HG03064 (cell line): ENCODE measurements around the gene CBFA2T2.
"Not testable (repeated sequence)": the region's sequence is repeated elsewhere in the genome, so short reads cannot be mapped to it uniquely, and the experiment has no call there.

Source experiments
- ATAC-seq: cut with Tn5 transposase; IDR thresholded peaks from one replicate; pipeline ENCODE4 v1.9.1; 2021; ENCODE audit warnings: low read depth; ENCODE audit not compliant: unreplicated experiment

The CBFA2T2 gene

DNA sequence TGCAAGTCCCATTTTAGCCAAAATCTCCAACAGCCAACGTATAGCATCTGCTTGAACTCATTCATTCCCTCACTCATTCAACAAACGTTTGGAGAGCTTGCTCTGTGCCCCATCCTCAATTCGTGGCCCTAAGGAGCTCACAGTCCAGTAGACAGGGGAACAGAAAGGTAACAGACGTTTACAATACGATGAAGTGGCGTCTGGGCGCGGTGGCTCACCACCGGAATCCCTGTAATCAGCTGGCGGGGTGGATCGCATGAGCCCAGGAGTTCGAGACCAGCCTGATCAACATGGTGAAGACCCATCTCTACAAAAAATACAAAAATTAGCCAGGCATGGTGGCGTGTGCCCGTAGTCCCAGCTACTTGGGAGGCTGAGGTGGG lies 197.1 kb downstream of the CBFA2T2 start:
- no peak for ATAC-seq

DNA sequence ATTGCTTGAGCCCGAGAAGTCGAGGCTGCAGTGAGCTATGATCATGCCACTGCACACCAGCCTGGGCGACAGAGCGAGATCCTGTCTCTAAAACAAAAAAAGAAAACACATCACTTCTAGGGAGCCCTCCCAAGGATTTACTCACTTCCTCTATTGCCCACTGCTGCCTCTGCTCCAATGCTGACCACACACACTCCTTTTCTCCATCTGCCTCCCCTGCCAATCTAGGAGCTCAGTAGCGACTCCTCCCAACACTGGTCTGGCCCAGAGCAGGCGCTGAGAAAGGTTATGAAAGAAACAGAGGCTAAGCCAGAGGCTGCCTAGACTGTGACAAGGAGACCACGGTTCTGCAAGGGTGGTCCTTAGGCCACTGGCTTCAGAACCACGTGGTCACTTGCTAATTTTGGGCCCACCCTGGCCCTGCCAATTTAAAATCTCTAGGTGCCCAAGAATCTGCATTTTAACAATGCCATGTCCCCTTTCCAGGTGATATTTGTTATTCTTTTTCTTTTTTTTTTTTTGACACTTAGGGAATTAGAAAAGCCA lies 197.5 kb downstream of the CBFA2T2 start:
- ATAC-seq, result no peak

DNA sequence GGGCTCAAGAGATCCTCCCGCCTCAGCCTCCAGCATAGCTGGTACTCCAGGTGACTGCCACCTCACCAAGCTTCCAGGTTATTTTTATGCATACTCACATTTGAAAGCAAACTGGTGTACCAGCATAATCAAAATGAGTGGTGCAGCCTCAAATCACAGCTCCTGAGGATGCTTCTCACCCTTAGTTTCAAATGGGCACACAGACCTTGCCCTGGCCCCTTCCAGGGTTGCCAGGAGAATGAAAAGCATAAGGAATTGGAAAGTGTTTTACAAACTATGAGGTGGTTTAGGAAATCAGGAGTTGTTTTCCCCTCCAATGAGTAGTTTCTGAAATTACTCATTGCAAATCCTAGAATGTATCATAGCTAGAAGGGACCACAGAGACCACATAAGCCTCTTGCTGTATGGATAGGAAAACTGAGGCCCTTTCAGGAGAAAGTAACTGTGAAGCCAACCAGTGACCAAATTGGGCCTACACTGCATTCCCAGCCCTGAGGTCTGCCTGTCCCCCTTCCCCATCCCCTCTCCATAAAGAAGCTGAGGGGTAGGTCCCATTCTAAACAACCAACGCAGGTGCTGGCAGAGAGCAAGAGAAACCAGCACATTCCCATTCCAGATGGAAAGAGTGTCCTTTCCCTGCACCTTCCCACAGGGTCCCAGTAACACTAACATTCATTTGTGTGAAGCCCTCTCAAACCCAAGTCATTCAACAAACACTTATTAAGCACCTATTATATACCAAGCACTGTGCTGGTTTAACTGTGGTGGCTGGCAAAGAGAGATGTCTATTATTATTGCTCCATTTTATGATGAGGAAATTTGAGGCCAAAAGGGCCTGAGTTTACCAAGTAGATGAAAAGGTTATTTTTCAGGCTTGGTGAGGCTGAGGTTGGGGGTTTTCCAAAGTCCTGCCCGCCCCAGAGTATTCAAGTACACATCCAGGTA lies 198.4 kb downstream of the CBFA2T2 start:
- ATAC-seq, result no peak

DNA sequence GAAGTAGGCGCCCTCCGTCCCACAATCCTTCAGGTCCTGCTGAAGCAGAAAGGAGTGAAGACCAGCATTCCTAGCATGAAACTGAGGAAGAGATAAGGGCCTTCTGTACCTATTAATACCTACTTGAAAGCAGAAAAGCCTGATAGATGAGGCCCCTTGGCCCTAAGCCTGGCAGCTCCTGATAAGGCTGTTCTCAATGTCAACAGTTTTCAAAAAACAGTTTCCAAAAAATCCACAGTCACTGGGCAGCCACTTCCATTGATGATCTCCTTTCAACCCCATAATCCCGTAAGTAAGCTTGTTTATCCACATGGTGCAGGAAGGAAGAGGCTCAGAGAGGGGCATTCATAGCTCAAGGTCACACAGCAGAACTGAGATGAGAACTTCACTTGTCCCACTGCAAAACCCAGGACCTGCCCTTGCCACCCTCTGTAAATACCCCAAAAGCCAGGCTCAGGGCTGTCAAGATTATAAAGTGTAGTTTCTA lies 199.1 kb downstream of the CBFA2T2 start:
- no peak for ATAC-seq

DNA sequence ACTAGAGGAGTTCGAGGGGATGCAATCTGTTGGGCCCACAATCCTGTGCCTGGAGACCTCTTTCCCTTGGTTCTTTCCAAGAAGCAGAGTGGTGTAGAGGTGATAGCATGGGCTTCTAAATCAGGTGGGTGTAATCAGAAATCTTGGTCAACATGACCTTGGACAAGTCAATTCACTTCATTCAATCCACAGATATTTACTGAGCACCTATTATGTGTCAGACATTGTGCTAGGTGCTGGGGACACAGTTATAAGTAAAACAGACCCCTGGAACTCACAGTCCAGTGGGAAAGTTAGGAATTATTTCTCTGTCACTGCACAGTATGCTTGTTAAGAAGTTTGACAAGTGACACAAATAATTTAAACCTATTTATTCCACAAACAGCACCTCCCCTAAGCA lies 199.6 kb downstream of the CBFA2T2 start:
- ATAC-seq, result no peak

DNA sequence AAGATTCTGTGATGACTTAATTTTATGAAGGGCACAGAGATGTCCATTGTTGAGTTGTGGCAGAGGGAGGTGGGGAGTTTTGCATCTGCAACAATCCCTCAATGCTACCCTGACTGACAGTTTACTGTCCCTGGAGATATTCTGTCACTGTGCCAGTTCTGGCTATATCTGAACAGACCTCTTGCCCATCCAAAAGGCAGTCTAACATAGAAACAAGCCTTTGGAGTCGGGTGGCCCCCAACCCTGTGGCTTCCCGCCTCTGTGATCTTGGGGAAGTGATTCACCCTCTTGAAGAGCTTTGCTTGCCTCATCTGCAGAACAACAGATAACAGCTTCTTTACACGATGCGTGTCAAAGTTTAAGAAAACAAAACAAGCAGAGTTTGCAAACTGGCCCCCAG lies 200.1 kb downstream of the CBFA2T2 start:
- ATAC-seq, result no peak

DNA sequence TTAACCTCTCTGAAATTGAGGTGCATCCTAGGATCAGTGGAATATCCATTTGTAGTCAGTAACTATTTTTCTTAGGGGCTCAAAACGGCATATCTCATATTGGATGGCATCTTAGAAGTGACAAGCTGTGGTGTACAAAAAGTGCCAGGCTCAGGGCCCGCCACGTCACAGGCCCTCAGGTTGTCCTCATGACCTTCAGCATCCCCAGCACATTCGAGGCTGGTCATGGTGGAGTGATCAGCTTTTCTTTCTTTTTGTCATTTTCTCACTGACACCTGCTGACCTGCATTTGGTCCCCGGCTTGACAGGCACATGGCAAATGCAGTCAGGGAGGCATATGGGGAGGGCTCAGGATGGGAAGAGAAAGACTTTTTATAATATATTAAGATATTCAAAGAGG lies 203.4 kb downstream of the CBFA2T2 start:
- no peak for ATAC-seq

DNA sequence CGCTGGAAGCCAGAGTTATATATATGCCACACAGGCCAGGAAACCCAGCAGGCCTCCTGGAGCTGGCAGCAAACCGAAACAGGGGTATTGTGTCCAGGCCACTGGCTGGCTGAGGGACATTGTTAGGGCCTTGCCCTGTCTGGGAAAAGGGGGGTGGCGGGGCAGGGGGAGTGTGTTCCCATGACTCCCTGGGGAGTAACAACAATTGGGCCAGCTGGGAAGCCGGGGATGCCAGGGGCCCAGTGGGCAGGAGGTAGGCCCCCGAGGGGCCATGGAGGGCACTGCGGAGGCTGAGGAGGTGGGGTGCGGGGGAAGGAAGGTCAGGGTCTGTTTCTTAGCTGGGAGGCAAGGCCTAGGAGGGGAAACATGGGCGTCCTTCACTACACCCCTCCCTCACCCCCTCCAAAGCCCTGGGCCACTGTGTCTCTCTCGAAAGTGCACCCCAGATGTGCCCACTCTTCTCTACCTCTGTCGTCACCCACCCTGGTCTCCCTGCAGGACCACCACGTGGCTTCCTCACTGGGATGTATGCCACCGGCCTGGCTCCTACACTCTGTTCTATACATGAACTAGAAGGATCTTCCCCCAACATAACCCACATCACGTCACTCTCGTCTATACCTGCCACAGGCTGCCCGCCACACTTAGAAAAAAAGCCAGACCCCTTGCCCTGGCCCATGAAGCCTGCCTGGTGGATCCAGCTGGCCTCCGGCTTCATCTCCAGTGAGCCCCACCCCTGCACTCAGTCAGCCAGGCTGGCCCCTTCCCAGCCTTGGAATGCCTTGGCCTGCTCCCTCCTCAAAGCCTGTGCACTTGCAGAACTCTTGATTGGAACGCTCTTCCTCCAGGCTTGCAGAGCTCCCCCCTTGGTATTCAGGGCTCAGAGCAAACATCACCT lies 204.1 kb downstream of the CBFA2T2 start:
- no peak for ATAC-seq

DNA sequence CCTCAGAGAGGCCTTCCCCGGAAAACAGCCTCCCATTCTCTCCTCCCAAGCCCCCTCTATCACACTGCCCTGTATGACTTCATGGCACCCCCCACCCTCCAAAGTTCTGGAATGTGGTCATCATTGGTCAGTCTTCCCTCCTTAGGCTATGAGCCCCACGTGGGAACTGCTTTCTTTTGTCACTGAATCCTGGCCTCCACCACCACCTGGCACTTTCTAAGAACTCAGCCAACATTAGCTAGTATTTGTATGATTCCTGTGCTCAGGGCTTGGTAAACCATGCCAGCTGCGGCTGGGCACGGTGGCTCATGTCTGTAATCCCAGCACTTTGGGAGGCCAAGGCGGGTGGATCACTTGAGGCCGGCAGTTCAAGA lies 204.7 kb downstream of the CBFA2T2 start:
- ATAC-seq, result no peak

DNA sequence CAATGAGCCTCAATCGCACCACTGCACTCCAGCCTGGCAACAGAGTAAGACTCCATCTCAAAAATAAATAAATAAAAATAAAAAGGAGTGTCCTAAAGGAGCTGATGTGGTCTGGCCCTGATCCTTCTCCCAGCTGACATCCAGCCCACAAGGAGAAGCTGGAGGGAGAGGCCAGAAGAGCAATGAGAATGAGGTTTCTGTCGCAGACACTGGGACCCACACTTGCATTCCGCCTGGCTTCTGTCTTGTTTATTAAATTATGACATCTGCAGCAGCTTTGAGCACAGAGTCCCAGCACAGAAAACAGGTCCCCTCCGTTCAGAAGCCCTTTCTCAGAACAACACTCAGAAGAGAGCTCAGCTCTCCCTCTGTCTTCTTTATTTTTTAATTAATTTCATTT lies 206.6 kb downstream of the CBFA2T2 start:
- ATAC-seq, result no peak

DNA sequence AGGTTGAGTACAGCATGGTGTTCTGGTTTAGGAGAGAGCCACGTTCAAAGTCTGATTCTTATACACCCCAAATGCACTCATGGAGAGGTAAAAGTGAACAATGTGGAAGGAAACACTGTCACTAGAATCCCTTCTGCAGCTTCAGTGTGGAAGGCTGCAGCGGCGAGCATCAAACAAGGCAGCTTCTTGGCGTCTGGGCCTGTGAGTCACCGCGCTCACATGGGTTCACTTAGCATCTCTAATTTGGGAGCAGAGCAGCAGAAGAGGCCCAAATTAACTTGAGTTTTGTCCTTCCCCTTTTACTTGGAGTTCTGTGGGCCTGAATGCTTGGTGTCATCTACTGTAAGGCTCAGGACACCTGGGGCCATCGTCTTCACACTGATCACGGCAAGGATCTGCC lies 207.2 kb downstream of the CBFA2T2 start:
- no peak for ATAC-seq

DNA sequence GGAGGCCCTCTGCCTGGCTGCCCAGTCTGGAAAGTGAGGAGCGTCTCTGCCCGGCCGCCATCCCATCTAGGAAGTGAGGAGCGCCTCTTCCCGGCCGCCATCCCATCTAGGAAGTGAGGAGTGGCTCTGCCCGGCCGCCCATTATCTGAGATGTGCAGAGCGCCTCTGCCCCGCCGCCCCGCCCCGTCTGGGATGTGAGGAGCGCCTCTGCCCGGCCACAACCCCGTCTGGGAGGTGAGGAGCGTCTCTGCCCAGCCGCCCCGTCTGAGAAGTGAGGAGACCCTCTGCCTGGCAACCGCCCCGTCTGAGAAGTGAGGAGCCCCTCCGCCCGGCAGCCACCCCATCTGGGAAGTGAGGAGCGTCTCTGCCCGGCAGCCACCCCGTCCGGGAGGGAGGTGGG lies 209.1 kb downstream of the CBFA2T2 start:
- not testable (repeated sequence) for ATAC-seq
